ENCODE measurements around the gene HAL.

Gene HAL

GRCh38 chr12:95990136-95990535 lies 6.0 kb downstream of the HAL start:
- no peak overlapping the region for H3K4me3 ChIP-seq (ENCODE audit: control insufficient read depth, low read depth, low read length)
- no peak for TF ChIP-seq CTCF (IDR thresholded peaks at IDR 0.05; ENCODE audit: control insufficient read depth, insufficient read depth, low read depth, low read length, missing control alignments)
- no peak for DNase-seq (ENCODE audit: low read depth)

- DNase-seq (ENCODE audit: low read depth): no peak
- no peak overlapping the region for H3K4me3 ChIP-seq (ENCODE audit: control insufficient read depth, low read depth, low read length)
- no peak for TF ChIP-seq CTCF (IDR thresholded peaks at IDR 0.05; ENCODE audit: control insufficient read depth, insufficient read depth, low read depth, low read length, missing control alignments)
Observed at GRCh38 chr12:95989504-95990123, 6.5 kb downstream of the HAL start.

- no peak for DNase-seq (ENCODE audit: low read depth)
- no peak for TF ChIP-seq CTCF (IDR thresholded peaks at IDR 0.05; ENCODE audit: control insufficient read depth, insufficient read depth, low read depth, low read length, missing control alignments)
- H3K4me3 ChIP-seq (ENCODE audit: control insufficient read depth, low read depth, low read length): no peak overlapping the region
Observed at GRCh38 chr12:95988506-95989275, 7.5 kb downstream of the HAL start.

GRCh38 chr12:95986635-95987570 lies 9.2 kb downstream of the HAL start:
- no peak for TF ChIP-seq CTCF (IDR thresholded peaks at IDR 0.05; ENCODE audit: control insufficient read depth, insufficient read depth, low read depth, low read length, missing control alignments)
- DNase-seq (ENCODE audit: low read depth): no peak
- H3K4me3 ChIP-seq (ENCODE audit: control insufficient read depth, low read depth, low read length): no peak overlapping the region

- TF ChIP-seq CTCF (IDR thresholded peaks at IDR 0.05; ENCODE audit: control insufficient read depth, insufficient read depth, low read depth, low read length, missing control alignments): no peak
- no peak for DNase-seq (ENCODE audit: low read depth)
- H3K4me3 ChIP-seq (ENCODE audit: control insufficient read depth, low read depth, low read length): no peak overlapping the region
Observed at GRCh38 chr12:95984682-95985081, 11.5 kb downstream of the HAL start.

- DNase-seq (ENCODE audit: low read depth): no peak
- TF ChIP-seq CTCF (IDR thresholded peaks at IDR 0.05; ENCODE audit: control insufficient read depth, insufficient read depth, low read depth, low read length, missing control alignments): no peak
- H3K4me3 ChIP-seq (ENCODE audit: control insufficient read depth, low read depth, low read length): no peak overlapping the region
Observed at GRCh38 chr12:95982602-95983001, 13.5 kb downstream of the HAL start.

Data from AG09309 (cell line).